ENCODE data around the gene RDH5. TPM values are rescaled to one million over a fixed set of nuclear protein-coding genes. Genes with fewer than 3 reads are reported as not detected.

RDH5 gene
- total and polyA plus RNA-seq, 2 of the 13 experiments (the other 11 are each of a cell fraction or from before 2014, with no cell fraction given), result 2.6 to 5.7 TPM

GRCh38 chr12:55675666-55676065, 44.5 kb upstream of the RDH5 start:
- Histone ChIP-seq H3K27me3 (ENCODE audit: control insufficient read depth in 1 of 2, insufficient read depth in 2 of 2, low read length in 2 of 2) (no peaks in the 10 kb centered on the region; a peak in 1 of 5 replicates), H3K9me3 (ENCODE audit: low read length) (no peaks in the 10 kb centered on the region), H3K9ac (ENCODE audit: insufficient read depth, low read depth, low read length) (no peak overlapping the region), H4K20me1 (ENCODE audit: insufficient read depth, low read length) (no peaks in the 10 kb centered on the region), H3K4me1 (ENCODE audit: insufficient read depth, low read length) (peaks cover 2% of the 10 kb centered on the region; the same call in 1 of the 2 replicates), H3K27ac (ENCODE audit: extremely low read length, insufficient read depth, low read length) (no peak overlapping the region), H3K36me3 (replicated peaks in 1 of 2; ENCODE audit: control insufficient read depth in 1 of 2, insufficient read depth in 2 of 2, low read length in 2 of 2) (no peaks in the 10 kb centered on the region), H3K4me3 (replicated peaks in 1 of 3; ENCODE audit: insufficient read depth in 1 of 3, low read depth in 2 of 3, low read length in 3 of 3) (no peak overlapping the region), H2AFZ (ENCODE audit: low read length) (no peak overlapping the region), H3K79me2 (ENCODE audit: insufficient read depth, low read length) (no peaks in the 10 kb centered on the region), H3K4me2 (ENCODE audit: low read depth, low read length) (no peak overlapping the region)
- ATAC-seq (no peak), DNase-seq (ENCODE audit: low spot score) (no peak), FAIRE-seq (no peak)
- ChIA-PET POLR2A (no interaction called here), CTCF (ENCODE audit: low intra/inter-chr PET ratio, low total read pairs) (no interaction called here)
- intact Hi-C loops (cut with micrococcal nuclease; ENCODE audit: unreplicated experiment) (no loop called here), in situ Hi-C loops (cut with HindIII; ENCODE audit: extremely low pct_ligation_motif_present, low pct_unique_long_range_greater_than_20kb) (no loop called here)
- TF ChIP-seq ZNF543 (CRISPR knock-in tag; IDR thresholded peaks at IDR 0.05) (no peak), ATM (IDR thresholded peaks at IDR 0.05; ENCODE audit: borderline replicate concordance) (no peak), ATF6 (CRISPR knock-in tag; conservative IDR thresholded peaks at IDR 0.05) (no peak), ZNF30 (CRISPR knock-in tag; IDR thresholded peaks at IDR 0.05) (no peak), SIN3B (IDR thresholded peaks at IDR 0.05; ENCODE audit: low read length) (no peak), ZNF780A (CRISPR knock-in tag; IDR thresholded peaks at IDR 0.05) (no peak), NPAS2 (CRISPR knock-in tag; IDR thresholded peaks at IDR 0.05; ENCODE audit: borderline replicate concordance) (no peak), KAT8 (CRISPR knock-in tag; IDR thresholded peaks at IDR 0.05) (no peak), ZSCAN21 (CRISPR knock-in tag; IDR thresholded peaks at IDR 0.05; ENCODE audit: borderline replicate concordance) (no peak), ZNF251 (CRISPR knock-in tag; IDR thresholded peaks at IDR 0.05) (no peak), DMAP1 (CRISPR knock-in tag; IDR thresholded peaks at IDR 0.05) (no peak), NONO (IDR thresholded peaks at IDR 0.05) (no peak), NONO (CRISPR knock-in tag; conservative IDR thresholded peaks at IDR 0.05) (no peak), MIXL1 (CRISPR knock-in tag; IDR thresholded peaks at IDR 0.05) (no peak), ZNF530 (CRISPR knock-in tag; IDR thresholded peaks at IDR 0.05; ENCODE audit: low read depth) (no peak), ZNF691 (CRISPR knock-in tag; IDR thresholded peaks at IDR 0.05; ENCODE audit: borderline replicate concordance, low read depth) (no peak), ZNF101 (CRISPR knock-in tag; IDR thresholded peaks at IDR 0.05; ENCODE audit: borderline replicate concordance, low read depth) (no peak)
- 41% methylated on average over 8 of the region's 8 CpGs for WGBS (ENCODE audit: low lambda C conversion rate)
- BruUV-seq (replicated peaks), result no TSS peak
